WTC11 (cell line): Measurements from ENCODE around the gene FARSA. TPM values are rescaled to one million over a fixed set of nuclear protein-coding genes. Genes with fewer than 3 reads are reported as not detected.
"Not testable (repeated sequence)": the region's sequence is repeated elsewhere in the genome, so short reads cannot be mapped to it uniquely, and the experiment has no call there.

Experiments
- ATAC-seq: fragments of 200-7000 bp; cut with Tn5 transposase; 2 replicates; pipeline ENCODE4 v1.10.0; 2021; ENCODE audit warnings: mild to moderate bottlenecking, moderate library complexity
- CTCF ChIA-PET: fragments of 300-600 bp; sonication (Branson Sonifier 250); formaldehyde crosslinking; loops from one replicate; lab custom pipeline; 2021; ENCODE audit warnings: antibody characterized with exemption; lab: Charles Lee
- POLR2A ChIA-PET: fragments of 350-600 bp; sonication (Branson Sonifier 250); formaldehyde crosslinking; loops from one replicate; lab custom pipeline; 2021; ENCODE audit warnings: antibody characterized with exemption; lab: Charles Lee
- DNase-seq: peaks from one replicate; pipeline ENCODE4 v3.0.0; 2021; ENCODE audit warnings: low spot score
- H3K27ac Mint-ChIP-seq: 2 replicates; pipeline ENCODE4 v1.8.0; 2021; ENCODE audit warnings: mixed read lengths
- H3K27me3 Mint-ChIP-seq: 2 replicates; pipeline ENCODE4 v1.8.0; 2021; ENCODE audit warnings: low read depth, mild to moderate bottlenecking, moderate library complexity, mixed read lengths
- H3K36me3 Mint-ChIP-seq: 2 replicates; pipeline ENCODE4 v1.8.0; 2021; ENCODE audit warnings: mixed read lengths
- H3K4me1 Mint-ChIP-seq: 2 replicates; pipeline ENCODE4 v1.8.0; 2022; ENCODE audit warnings: mixed read lengths
- H3K4me3 Mint-ChIP-seq: 2 replicates; pipeline ENCODE4 v1.8.0; 2021; ENCODE audit warnings: mild to moderate bottlenecking, moderate library complexity, mixed read lengths
- H3K9me3 Mint-ChIP-seq: 2 replicates; pipeline ENCODE4 v1.8.0; 2021; ENCODE audit warnings: mixed read lengths
- ARID4B ChIP-seq: sonication (generic); formaldehyde crosslinking; IDR thresholded peaks from 2 replicates; pipeline ENCODE4 v1.8.0; 2023; ENCODE audit warnings: missing genetic modification reagents, mild to moderate bottlenecking, borderline replicate concordance
- E2F5 ChIP-seq: sonication (generic); formaldehyde crosslinking; IDR thresholded peaks from 2 replicates; pipeline ENCODE4 v1.8.1; 2022; ENCODE audit warnings: mild to moderate bottlenecking, moderate library complexity, missing genetic modification reagents
- ELF4 ChIP-seq: sonication (generic); formaldehyde crosslinking; IDR thresholded peaks from 2 replicates; pipeline ENCODE4 v1.8.1; 2022; ENCODE audit warnings: low read depth, mild to moderate bottlenecking, moderate library complexity, missing genetic modification reagents
- ESRRA ChIP-seq: sonication (generic); formaldehyde crosslinking; IDR thresholded peaks from 2 replicates; pipeline ENCODE4 v1.8.1; 2022; ENCODE audit warnings: mild to moderate bottlenecking, missing genetic modification reagents, borderline replicate concordance
- FOXP1 ChIP-seq: sonication (generic); formaldehyde crosslinking; IDR thresholded peaks from 2 replicates; pipeline ENCODE4 v1.8.0; 2022; ENCODE audit warnings: missing genetic modification reagents, mild to moderate bottlenecking, moderate library complexity, borderline replicate concordance
- GABPB1 ChIP-seq: sonication (generic); formaldehyde crosslinking; IDR thresholded peaks from 2 replicates; pipeline ENCODE4 v1.8.1; 2023; ENCODE audit warnings: mild to moderate bottlenecking, missing genetic modification reagents
- GTF2I ChIP-seq: fragments of 250-450 bp; sonication (Bioruptor Pico); conservative IDR thresholded peaks from 2 replicates; pipeline ENCODE4 v1.4.0; 2021; ENCODE audit warnings: mild to moderate bottlenecking
- HMGXB4 ChIP-seq: sonication (generic); formaldehyde crosslinking; IDR thresholded peaks from 2 replicates; pipeline ENCODE4 v1.8.1; 2023; ENCODE audit warnings: mild to moderate bottlenecking, moderate library complexity, missing genetic modification reagents
- IRF2 ChIP-seq: sonication (generic); formaldehyde crosslinking; IDR thresholded peaks from 2 replicates; pipeline ENCODE4 v1.8.0; 2022; ENCODE audit warnings: low read depth, missing genetic modification reagents, borderline replicate concordance
- MLX ChIP-seq: sonication (generic); formaldehyde crosslinking; IDR thresholded peaks from 2 replicates; pipeline ENCODE4 v1.8.1; 2023; ENCODE audit warnings: mild to moderate bottlenecking, missing genetic modification reagents, moderate library complexity
- MYBL2 ChIP-seq: sonication (generic); formaldehyde crosslinking; IDR thresholded peaks from 2 replicates; pipeline ENCODE4 v1.8.1; 2023; ENCODE audit warnings: mild to moderate bottlenecking, moderate library complexity, missing genetic modification reagents
- SMAD4 ChIP-seq: sonication (generic); formaldehyde crosslinking; IDR thresholded peaks from 2 replicates; pipeline ENCODE4 v1.8.0; 2022; ENCODE audit warnings: mild to moderate bottlenecking, missing genetic modification reagents
- USF1 ChIP-seq: sonication (generic); formaldehyde crosslinking; IDR thresholded peaks from 2 replicates; pipeline ENCODE4 v1.8.0; 2022; ENCODE audit warnings: mild to moderate bottlenecking, missing genetic modification reagents
- ZNF121 ChIP-seq: sonication (generic); formaldehyde crosslinking; IDR thresholded peaks from 2 replicates; pipeline ENCODE4 v1.8.0; 2023; ENCODE audit warnings: missing genetic modification reagents
- ZNF532 ChIP-seq: fragments of 250-450 bp; sonication (Bioruptor Pico); IDR thresholded peaks from 2 replicates; pipeline ENCODE4 v1.9.0; 2021; ENCODE audit warnings: mild to moderate bottlenecking, borderline replicate concordance
- total RNA-seq: library from RNA; stranded (reverse); gene quantifications from 3 replicates; pipeline ENCODE4 v1.2.3, GENCODE V29; 2021

FARSA gene
- total RNA-seq, 1 experiment from 2014 or later = 108 TPM

DNA sequence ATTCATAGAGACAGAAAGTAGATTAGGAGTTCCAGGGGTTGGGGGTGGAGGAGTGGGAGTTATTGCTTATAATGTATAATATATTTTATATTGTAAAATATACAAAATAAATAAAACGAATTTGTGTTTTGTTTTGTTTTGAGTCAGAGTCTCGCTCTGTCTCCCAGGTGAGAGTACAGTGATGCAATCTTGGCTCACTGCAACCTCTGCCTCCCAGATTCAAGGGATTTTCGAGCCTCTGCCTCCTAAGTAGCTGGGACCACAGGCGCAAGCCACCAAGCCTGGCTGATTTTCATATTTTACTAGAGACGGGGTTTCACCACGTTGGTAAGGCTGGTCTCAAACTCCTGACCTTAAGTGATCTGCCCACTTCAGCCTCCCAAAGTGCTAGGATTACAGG, 26.0 kb upstream of the FARSA start (continued):
- no peak for TF ChIP-seq ZNF532 (CRISPR knock-in tag)

DNA sequence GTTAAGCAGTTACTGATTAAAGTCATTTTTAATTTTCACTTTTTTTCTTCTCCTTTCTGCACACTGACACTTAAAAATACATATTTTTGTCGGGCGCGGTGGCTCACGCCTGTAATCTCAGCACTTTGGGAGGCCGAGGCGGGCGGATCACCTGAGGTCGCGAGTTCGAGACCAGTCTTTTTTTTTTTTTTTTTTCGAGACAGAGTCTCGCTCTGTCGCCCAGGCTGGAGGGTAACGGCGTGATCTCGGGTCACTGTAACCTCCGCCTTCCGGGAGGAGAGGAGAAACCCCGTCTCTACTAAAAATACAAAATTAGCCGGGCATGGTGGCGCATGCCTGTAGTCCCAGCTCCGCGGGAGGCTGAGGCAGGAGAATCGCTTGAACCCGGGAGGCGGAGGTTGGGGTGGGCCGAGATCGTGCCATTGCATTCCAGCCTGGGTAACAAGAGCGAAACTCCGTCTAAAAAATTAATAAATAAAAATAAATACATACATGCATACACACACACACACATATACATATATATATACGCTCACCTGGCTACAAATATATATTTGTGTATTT, 24.0 kb upstream of the FARSA start:
- not testable (repeated sequence) for ATAC-seq, H3K9me3 Mint-ChIP-seq, H3K27me3 Mint-ChIP-seq, DNase-seq
- POLR2A ChIA-PET = interaction anchor here (1.2 kb wide), 1 partner anchor 11 kb away, joined by 3 read pairs; the partner anchor contains the start of gene RAD23A
- Mint-ChIP-seq H3K4me3 (peak overlapping the region; percentile 81), H3K4me1 (peaks cover 25% of the 10 kb centered on the region), H3K27ac (peak overlapping the region; percentile 89), H3K36me3 (peaks cover 11% of the 10 kb centered on the region)
- CTCF ChIA-PET = interaction anchor here (5.4 kb wide), 1 partner anchor 8 kb away, joined by 57 read pairs; no protein-coding TSS in a partner anchor
- peak; percentile 66; the same call in 1 of the 2 replicates for TF ChIP-seq GTF2I

GRCh38 chr19:12956446-12957388, 23.2 kb upstream of the FARSA start, which contains the start of gene GADD45GIP1:
Gene GADD45GIP1, minus strand, starts transcription at chr19:12957223. Its CDS starts 11 bp downstream, at chr19:12957212.
- Mint-ChIP-seq H3K36me3 (peaks cover 16% of the 10 kb centered on the region), H3K9me3 (peaks cover 3% of the 10 kb centered on the region), H3K27ac (peak within 1 kb of the TSS; percentile 89), H3K4me1 (peaks cover 26% of the 10 kb centered on the region), H3K27me3 (peaks cover 2% of the 10 kb centered on the region; the same call in 1 of the 2 replicates), H3K4me3 (peak within 1 kb of the TSS; percentile 90)
- CTCF ChIA-PET = interaction anchor here (1.7 to 5.4 kb wide), 2 partner anchors 9 to 21 kb away, joined by 4 to 57 read pairs; no protein-coding TSS in a partner anchor
- ATAC-seq = peak; percentile 93
- peak; percentile 78 for DNase-seq
- POLR2A ChIA-PET = interaction anchor here (0.6 to 2.6 kb wide), 4 partner anchors 9 to 62 kb away, joined by 3 to 10 read pairs (median 4); partner anchors contain the start of gene RAD23A
- peak; percentile 39; the same call in 1 of the 2 replicates for TF ChIP-seq FOXP1 (CRISPR knock-in tag)
- peak; percentile 95 for TF ChIP-seq HMGXB4 (CRISPR knock-in tag)
- 0 out of 2 replicates have a peak, but pooled peaks have one; percentile 45 for TF ChIP-seq ESRRA (CRISPR knock-in tag)
- 0 out of 2 replicates have a peak, but pooled peaks have one; percentile 78 for TF ChIP-seq MYBL2
- peak; percentile 83 for TF ChIP-seq ZNF121
- no peak for TF ChIP-seq MLX (CRISPR knock-in tag)
- no peak for TF ChIP-seq ARID4B (CRISPR knock-in tag)
- peak; percentile 38; the same call in 1 of the 2 replicates for TF ChIP-seq USF1 (CRISPR knock-in tag)
- 0 out of 2 replicates have a peak, but pooled peaks have one; percentile 14 for TF ChIP-seq SMAD4
- 0 out of 2 replicates have a peak, but pooled peaks have one; percentile 38 for TF ChIP-seq GTF2I
- no peak; the same call in 1 of the 2 replicates for TF ChIP-seq ELF4 (CRISPR knock-in tag)
- TF ChIP-seq IRF2 (CRISPR knock-in tag) = 0 out of 2 replicates have a peak, but pooled peaks have one; percentile 53
- peak; percentile 77; the same call in 1 of the 2 replicates for TF ChIP-seq E2F5 (CRISPR knock-in tag)
- peak; percentile 41; the same call in 1 of the 2 replicates for TF ChIP-seq GABPB1 (CRISPR knock-in tag)
